Transverse colon (tissue), 4 donors: ENCODE measurements around the gene PNLIPRP2. TPM values are rescaled to one million over a fixed set of nuclear protein-coding genes. Genes with fewer than 3 reads are reported as not detected.

Source experiments
- DNase-seq: peaks from one replicate; pipeline ENCODE4 v3.0.0-alpha.2; 2019
- H3K27ac ChIP-seq, 4 donors: fragments of 200-600 bp; sonication (generic); 2 replicates each; pipeline ENCODE4 v1.5.1; 2016 to 2018; ENCODE audit warnings: inconsistent platforms in 4 of 4
- H3K27me3 ChIP-seq: fragments of 200-600 bp; sonication (generic); 2 replicates; pipeline ENCODE4 v1.5.1; 2017; ENCODE audit warnings: inconsistent platforms
- H3K36me3 ChIP-seq, 4 donors: fragments of 200-600 bp; sonication (generic); 2 replicates each; pipeline ENCODE4 v1.5.1; 2017 to 2019; ENCODE audit warnings: inconsistent platforms in 4 of 4
- H3K4me1 ChIP-seq, 4 donors: fragments of 200-600 bp; sonication (generic); 2 replicates each; pipeline ENCODE4 v1.5.1; 2017 to 2020; ENCODE audit warnings: inconsistent platforms in 4 of 4
- H3K4me3 ChIP-seq, 4 donors: fragments of 200-600 bp; sonication (generic); 1 replicate in 1 of 4; 2 replicates in 3 of 4; pipeline versions ENCODE4 v1.5.1 to v1.6.1; 2017 to 2019; ENCODE audit warnings: inconsistent platforms in 4 of 4
- H3K9me3 ChIP-seq, 2 donors: fragments of 200-600 bp; sonication (generic); 2 replicates each; pipeline ENCODE4 v1.5.1; 2017 to 2019; ENCODE audit warnings: inconsistent platforms in 2 of 2
- CTCF ChIP-seq, 5 experiments: fragments of 200-600 bp in 3 of 5; fragments of 450-650 bp in 2 of 5; sonication (generic) in 3 of 5; IDR thresholded peaks; 1 replicate in 2 of 5; 2 replicates in 3 of 5; pipeline ENCODE4 v1.5.1; 2016 to 2017; ENCODE audit warnings: antibody characterized with exemption in 5 of 5, inconsistent platforms in 3 of 5, mild to moderate bottlenecking in 2 of 5, moderate library complexity in 1 of 5
- EP300 ChIP-seq: sonication (generic); formaldehyde crosslinking; IDR thresholded peaks from one replicate; pipeline ENCODE4 v1.6.1; 2017; ENCODE audit warnings: antibody characterized with exemption, low read depth
- POLR2A ChIP-seq: fragments of 450-650 bp; IDR thresholded peaks from one replicate; pipeline ENCODE4 v1.6.1; 2016; ENCODE audit warnings: antibody characterized with exemption, mild to moderate bottlenecking, moderate library complexity
- POLR2AphosphoS5 ChIP-seq, 3 donors: sonication (generic); formaldehyde crosslinking; IDR thresholded peaks; one replicate each; pipeline ENCODE4 v1.6.1; 2016; ENCODE audit warnings: antibody characterized with exemption in 3 of 3
- WGBS, 2 donors: methylation state at CpG; one replicate each; pipeline ENCODE4 v1.1.5; 2018; ENCODE audit warnings: low coverage in 1 of 2; 5-methylcytosine and 5-hydroxymethylcytosine counted together
- in situ Hi-C, 4 donors: fragments of 200-750 bp; cut with MboI; loops; one replicate each; pipeline versions ENCODE4 v1.15.0 to v1.15.1; 2017; ENCODE audit warnings: low sequenced_read_pairs in 3 of 4, low pct_ligation_motif_present in 1 of 4, low pct_unique_long_range_greater_than_20kb in 1 of 4
- intact Hi-C: fragments of 100-400 bp; cut with DNase I; formaldehyde crosslinking; loops from one replicate; pipeline ENCODE4 v1.15.1; 2023; ENCODE audit warnings: low total_unique reads
- total RNA-seq, 4 donors: library from RNA; depleted of rRNA; stranded (reverse); fragments of >200 nt; gene quantifications; one replicate each; pipeline ENCODE4 v1.1.0, GENCODE V29; 2016

The PNLIPRP2 gene
- total RNA-seq, 4 donors from 2014 or later, result 0.32 to 4.2 TPM; not detected in 2

GRCh38 chr10:116659049-116659670, 38.4 kb downstream of the PNLIPRP2 start:
- H3K4me3 ChIP-seq, result no peak overlapping the region
- H3K4me1 ChIP-seq, result no peaks in the 10 kb centered on the region
- in situ Hi-C loops (loop anchor here in 1 of 4 donors (25.0 kb wide), 1 partner anchor 503 kb away; no protein-coding TSS in a partner anchor), intact Hi-C loops (no loop called here)
- no peaks in the 10 kb centered on the region for H3K9me3 ChIP-seq
- no peak overlapping the region for H3K27ac ChIP-seq
- no peak for TF ChIP-seq POLR2A
- TF ChIP-seq CTCF (IDR thresholded peaks at IDR 0.05), result no peak
- TF ChIP-seq POLR2AphosphoS5 (IDR thresholded peaks at IDR 0.05), result no peak
- no peak for TF ChIP-seq EP300
- DNase-seq, result no peak
- WGBS, 2 donors, result 71 to 85% methylated on average over 8 to 10 of the region's 10 CpGs
- no peaks in the 10 kb centered on the region for H3K36me3 ChIP-seq
- H3K27me3 ChIP-seq, result no peaks in the 10 kb centered on the region

- Histone ChIP-seq H3K27ac (no peak overlapping the region), H3K4me3 (no peak overlapping the region), H3K27me3 (no peaks in the 10 kb centered on the region), H3K36me3 (no peaks in the 10 kb centered on the region), H3K9me3 (no peaks in the 10 kb centered on the region), H3K4me1 (peaks cover 0 to 1% (median 0%) of the 10 kb centered on the region in 4 donors)
- 28 to 60% methylated on average over 1 to 5 of the region's 5 CpGs for WGBS, 2 donors
- TF ChIP-seq POLR2A (no peak), POLR2AphosphoS5 (IDR thresholded peaks at IDR 0.05) (no peak), EP300 (no peak)
- in situ Hi-C loops, result loop anchor here in 1 of 4 donors (25.0 kb wide), 1 partner anchor 501 kb away; no protein-coding TSS in a partner anchor
- intact Hi-C loops, result no loop called here
- no peak for DNase-seq
Measured at GRCh38 chr10:116660860-116661259, 40.1 kb downstream of the PNLIPRP2 start.

GRCh38 chr10:116663342-116663741, 42.6 kb downstream of the PNLIPRP2 start:
- Histone ChIP-seq H3K4me1 (peaks cover 0 to 3% (median 0%) of the 10 kb centered on the region in 4 donors), H3K9me3 (no peaks in the 10 kb centered on the region), H3K36me3 (no peaks in the 10 kb centered on the region), H3K27me3 (no peaks in the 10 kb centered on the region), H3K27ac (no peak overlapping the region), H3K4me3 (no peak overlapping the region)
- in situ Hi-C loops (loop anchor here in 1 of 4 donors (25.0 kb wide), 1 partner anchor 499 kb away; no protein-coding TSS in a partner anchor), intact Hi-C loops (no loop called here)
- no peak for DNase-seq
- TF ChIP-seq CTCF (IDR thresholded peaks at IDR 0.05) (no peak), EP300 (no peak), POLR2AphosphoS5 (IDR thresholded peaks at IDR 0.05) (no peak)
- WGBS, 2 donors, result 73 to 75% methylated on average over 2 to 7 of the region's 7 CpGs

- WGBS, 2 donors, result 98% methylated on average over 5 of the region's 5 CpGs; no CpG with 5 or more reads in 1 of the 2 donors
- no peak overlapping the region for H3K4me3 ChIP-seq
- H3K9me3 ChIP-seq, result no peaks in the 10 kb centered on the region
- in situ Hi-C loops (loop anchor here in 1 of 4 donors (25.0 kb wide), 1 partner anchor 498 kb away; no protein-coding TSS in a partner anchor), intact Hi-C loops (loop anchor here (1.0 kb wide), 1 partner anchor 37 kb away; no protein-coding TSS in a partner anchor)
- no peak for TF ChIP-seq EP300
- TF ChIP-seq POLR2AphosphoS5 (IDR thresholded peaks at IDR 0.05), result no peak
- peaks cover 4% of the 10 kb centered on the region for H3K27me3 ChIP-seq
- H3K27ac ChIP-seq, result no peak overlapping the region
- H3K4me1 ChIP-seq, result peaks cover 0 to 3% (median 0%) of the 10 kb centered on the region in 4 donors
- H3K36me3 ChIP-seq, result no peaks in the 10 kb centered on the region
- DNase-seq, result no peak
Measured at GRCh38 chr10:116664631-116665030, 43.9 kb downstream of the PNLIPRP2 start.

- TF ChIP-seq POLR2A, result no peak
- TF ChIP-seq POLR2AphosphoS5 (IDR thresholded peaks at IDR 0.05), result peak in 1 of 3 donors; percentile 17
- peaks cover 0 to 3% (median 0%) of the 10 kb centered on the region in 4 donors for H3K4me1 ChIP-seq
- peaks cover 10% of the 10 kb centered on the region for H3K27me3 ChIP-seq
- WGBS, 2 donors, result 50 to 61% methylated on average over 6 to 13 of the region's 13 CpGs
- no peaks in the 10 kb centered on the region for H3K36me3 ChIP-seq
- in situ Hi-C loops, result loop anchor here in 1 of 4 donors (25.0 kb wide), 1 partner anchor 497 kb away; no protein-coding TSS in a partner anchor
- H3K4me3 ChIP-seq, result peak overlapping the region in 1 of 4 donors; percentile 3
- no peaks in the 10 kb centered on the region for H3K9me3 ChIP-seq
- intact Hi-C loops, result no loop called here
- peak overlapping the region in 1 of 4 donors; percentile 41 for H3K27ac ChIP-seq
- no peak for DNase-seq
Measured at GRCh38 chr10:116665541-116666125, 44.9 kb downstream of the PNLIPRP2 start.
